ENCODE data around the gene CPLANE2.

GRCh38 chr1:16279186-16279585 lies 42.2 kb upstream of the CPLANE2 start:
- TF ChIP-seq CTCF (IDR thresholded peaks at IDR 0.05) (no peak), POLR2AphosphoS5 (IDR thresholded peaks at IDR 0.05) (no peak), POLR2A (IDR thresholded peaks at IDR 0.05) (no peak)

Measured in transverse colon (tissue), 4 donors.